H1 (cell line): Measurements from ENCODE around the gene SFN. TPM values are rescaled to one million over a fixed set of nuclear protein-coding genes. Genes with fewer than 3 reads are reported as not detected.

Experiments used
- CTCF ChIA-PET: fragments of 300-600 bp; sonication (Branson Sonifier 250); formaldehyde crosslinking; loops from one replicate; lab custom pipeline; 2021; ENCODE audit not compliant: partially characterized antibody; lab: Charles Lee
- POLR2A ChIA-PET: fragments of 300-600 bp; sonication (Branson Sonifier 250); formaldehyde crosslinking; loops from one replicate; lab custom pipeline; 2021; ENCODE audit warnings: inconsistent platforms; ENCODE audit not compliant: partially characterized antibody; lab: Charles Lee
- DNase-seq, 2 experiments: peaks; one replicate each; pipeline versions ENCODE4 v3.0.0 to v3.0.0-alpha.2; 2010 to 2022; ENCODE audit warnings: low spot score in 2 of 2, low read depth in 1 of 2, mixed read lengths in 1 of 2
- FAIRE-seq: peaks from 2 replicates; lab custom pipeline; 2011; peaks lifted over from hg19 to GRCh38; lab: Jason Lieb, UNC
- H2AFZ ChIP-seq: 2 replicates; pipeline ENCODE4 v1.8.1; 2012; ENCODE audit warnings: low read length, inconsistent platforms
- H2AK5ac ChIP-seq: 2 replicates; pipeline ENCODE4 v1.6.1; 2013; ENCODE audit warnings: low read depth, low read length
- H2BK120ac ChIP-seq: replicated peaks from 2 replicates; pipeline ENCODE3; 2013; ENCODE audit warnings: low read depth, low read length, inconsistent platforms
- H2BK12ac ChIP-seq: 2 replicates; pipeline ENCODE4 v1.6.1; 2013; ENCODE audit warnings: low read depth, low read length
- H2BK15ac ChIP-seq: 2 replicates; pipeline ENCODE4 v1.6.1; 2013; ENCODE audit warnings: low read length
- H2BK20ac ChIP-seq: 2 replicates; pipeline ENCODE4 v1.6.1; 2013; ENCODE audit warnings: low read length
- H2BK5ac ChIP-seq: 2 replicates; pipeline ENCODE4 v1.6.1; 2013; ENCODE audit warnings: low read depth, low read length
- H3K14ac ChIP-seq: 2 replicates; pipeline ENCODE4 v1.6.1; 2013; ENCODE audit warnings: inconsistent platforms; ENCODE audit not compliant: insufficient read length
- H3K18ac ChIP-seq: 2 replicates; pipeline ENCODE4 v1.6.1; 2013; ENCODE audit warnings: low read length; ENCODE audit errors: extremely low read depth
- H3K23ac ChIP-seq: 2 replicates; pipeline ENCODE4 v1.6.1; 2013; ENCODE audit warnings: inconsistent platforms; ENCODE audit not compliant: insufficient read length
- H3K23me2 ChIP-seq: 2 replicates; pipeline ENCODE4 v1.6.1; 2013; ENCODE audit warnings: low read depth, low read length
- H3K27ac ChIP-seq: 2 replicates; pipeline ENCODE4 v1.6.1; 2011; ENCODE audit warnings: low read depth, low read length, inconsistent platforms
- H3K27me3 ChIP-seq, 4 experiments: replicated peaks in 1 of 4; 1 replicate in 1 of 4; 2 replicates in 3 of 4; pipeline versions ENCODE4 v1.6.1 to v1.8.1; 2011 to 2013; ENCODE audit warnings: low read length in 3 of 4, mild to moderate bottlenecking in 3 of 4, inconsistent platforms in 2 of 4, mixed read lengths in 2 of 4, moderate library complexity in 1 of 4; ENCODE audit not compliant: control insufficient read depth in 3 of 4, insufficient read depth in 3 of 4; ENCODE audit errors: extremely low read depth in 1 of 4
- H3K36me3 ChIP-seq, 4 experiments: 2 replicates each; pipeline versions ENCODE4 v1.6.1 to v1.8.1; 2011 to 2013; ENCODE audit warnings: mild to moderate bottlenecking in 4 of 4, low read length in 3 of 4, moderate library complexity in 2 of 4, control low read depth in 1 of 4, inconsistent platforms in 1 of 4; ENCODE audit not compliant: insufficient read depth in 4 of 4, control insufficient read depth in 2 of 4
- H3K4ac ChIP-seq: replicated peaks from 2 replicates; pipeline ENCODE3; 2013; ENCODE audit warnings: low read length, low read depth, mixed read lengths, inconsistent platforms; ENCODE audit not compliant: insufficient read length
- H3K4me1 ChIP-seq, 4 experiments: replicated peaks in 1 of 4; 1 replicate in 1 of 4; 2 replicates in 3 of 4; pipeline versions ENCODE4 v1.6.1 to v1.8.1; 2011 to 2013; ENCODE audit warnings: low read length in 3 of 4, inconsistent platforms in 2 of 4, mixed read lengths in 1 of 4; ENCODE audit not compliant: insufficient read depth in 4 of 4, control insufficient read depth in 3 of 4
- H3K4me2 ChIP-seq, 2 experiments: 2 replicates each; pipeline versions ENCODE4 v1.6.1 to v1.8.1; 2011 to 2013; ENCODE audit warnings: low read depth in 2 of 2, low read length in 2 of 2, control low read depth in 1 of 2, inconsistent platforms in 1 of 2, mild to moderate bottlenecking in 1 of 2; ENCODE audit not compliant: insufficient read depth in 1 of 2
- H3K4me3 ChIP-seq, 4 experiments: fragments of 200-600, 300-600 bp in 1 of 4; sonication (generic), shearing (Covaris generic), sonication (Bioruptor Twin) in 1 of 4; 2 replicates each; pipeline versions ENCODE4 v1.5.1 to v1.8.1; 2011 to 2016; ENCODE audit warnings: low read length in 4 of 4, low read depth in 3 of 4, control low read depth in 2 of 4, inconsistent platforms in 2 of 4, mild to moderate bottlenecking in 2 of 4, mixed read lengths in 1 of 4, moderate library complexity in 1 of 4; ENCODE audit not compliant: insufficient read depth in 2 of 4; ENCODE audit errors: extremely low read depth in 1 of 4
- H3K56ac ChIP-seq: replicated peaks from 2 replicates; pipeline ENCODE3; 2013; ENCODE audit warnings: low read depth, mild to moderate bottlenecking, mixed read lengths, low read length, inconsistent platforms; ENCODE audit not compliant: insufficient read length
- H3K79me1 ChIP-seq: 2 replicates; pipeline ENCODE4 v1.6.1; 2013; ENCODE audit warnings: low read depth, low read length, control low read depth
- H3K79me2 ChIP-seq, 2 experiments: 2 replicates each; pipeline versions ENCODE4 v1.6.1 to v1.8.1; 2012 to 2013; ENCODE audit warnings: low read length in 2 of 2, mild to moderate bottlenecking in 2 of 2, inconsistent platforms in 1 of 2; ENCODE audit not compliant: insufficient read depth in 2 of 2, control insufficient read depth in 1 of 2
- H3K9ac ChIP-seq, 4 experiments: replicated peaks in 1 of 4; 1 replicate in 1 of 4; 2 replicates in 3 of 4; pipeline versions ENCODE4 v1.6.1 to v1.8.1; 2011 to 2013; ENCODE audit warnings: low read depth in 3 of 4, low read length in 3 of 4, control low read depth in 2 of 4, mild to moderate bottlenecking in 2 of 4, moderate library complexity in 2 of 4, inconsistent platforms in 1 of 4; ENCODE audit errors: extremely low read depth in 1 of 4
- H3K9me3 ChIP-seq, 2 experiments: 2 replicates each; pipeline versions ENCODE4 v1.6.1 to v1.8.1; 2012 to 2013; ENCODE audit warnings: mild to moderate bottlenecking in 2 of 2, moderate library complexity in 2 of 2, control low read depth in 1 of 2, inconsistent platforms in 1 of 2, low read depth in 1 of 2, low read length in 1 of 2, mixed read lengths in 1 of 2; ENCODE audit not compliant: insufficient read depth in 2 of 2
- H4K20me1 ChIP-seq, 2 experiments: replicated peaks in 1 of 2; 2 replicates each; pipeline versions ENCODE3 to v1.8.1; 2011 to 2013; ENCODE audit warnings: inconsistent platforms in 2 of 2, low read length in 2 of 2, mild to moderate bottlenecking in 1 of 2; ENCODE audit not compliant: insufficient read depth in 2 of 2, control insufficient read depth in 1 of 2
- H4K5ac ChIP-seq: 2 replicates; pipeline ENCODE4 v1.6.1; 2013; ENCODE audit warnings: low read length, low read depth, mixed read lengths, inconsistent platforms; ENCODE audit not compliant: insufficient read length
- H4K8ac ChIP-seq: 2 replicates; pipeline ENCODE4 v1.8.0; 2013; ENCODE audit warnings: mild to moderate bottlenecking, moderate library complexity, low read length, inconsistent platforms; ENCODE audit not compliant: insufficient read depth; ENCODE audit errors: extremely low read depth
- H4K91ac ChIP-seq: replicated peaks from 2 replicates; pipeline ENCODE3; 2013; ENCODE audit warnings: low read length, mixed read lengths, inconsistent platforms; ENCODE audit not compliant: insufficient read length
- CBX5 ChIP-seq: fragments of 300-800, 300-1000 bp; sonication (generic); IDR thresholded peaks from 2 replicates; pipeline ENCODE4 v1.7.1; 2016; ENCODE audit warnings: antibody characterized with exemption, low read length, low read depth
- EZH2 ChIP-seq: fragments of 200-600 bp; sonication (generic); IDR thresholded peaks from 2 replicates; pipeline ENCODE4 v1.7.1; 2012; ENCODE audit warnings: low read depth, mild to moderate bottlenecking, moderate library complexity, low read length, inconsistent platforms; ENCODE audit not compliant: severe bottlenecking
- KDM1A ChIP-seq: fragments of 200-600, 300-600 bp; sonication (generic); IDR thresholded peaks from 2 replicates; pipeline ENCODE4 v1.7.1; 2016; ENCODE audit warnings: mild to moderate bottlenecking, low read length, borderline replicate concordance
- PHF8 ChIP-seq: fragments of 200-600 bp; sonication (generic); conservative IDR thresholded peaks from 2 replicates; pipeline ENCODE4 v1.7.1; 2012; ENCODE audit warnings: low read depth, mild to moderate bottlenecking, inconsistent platforms, low read length, moderate library complexity
- POLR2AphosphoS5 ChIP-seq: IDR thresholded peaks from 2 replicates; pipeline ENCODE4 v1.6.1; 2011; ENCODE audit warnings: low read depth, low read length
- RAD21 ChIP-seq, 2 experiments: IDR thresholded peaks in 1 of 2; conservative IDR thresholded peaks in 1 of 2; 2 replicates each; pipeline ENCODE4 v1.6.1; 2011; ENCODE audit warnings: low read depth in 2 of 2, low read length in 2 of 2, improper control_type of control experiment in 1 of 2, inconsistent platforms in 1 of 2, mild to moderate bottlenecking in 1 of 2, moderate library complexity in 1 of 2
- RFX5 ChIP-seq: IDR thresholded peaks from 2 replicates; pipeline ENCODE4 v1.6.1; 2011; ENCODE audit warnings: low read depth, low read length, improper control_type of control experiment, borderline replicate concordance
- SIN3A ChIP-seq, 2 experiments: IDR thresholded peaks in 1 of 2; conservative IDR thresholded peaks in 1 of 2; 2 replicates each; pipeline ENCODE4 v1.6.1; 2011 to 2012; ENCODE audit warnings: low read length in 2 of 2, improper control_type of control experiment in 1 of 2, low read depth in 1 of 2, mild to moderate bottlenecking in 1 of 2
- SIRT6 ChIP-seq: IDR thresholded peaks from one replicate; pipeline ENCODE4 v1.7.1; 2012; ENCODE audit warnings: low read length, inconsistent platforms
- SIX5 ChIP-seq: IDR thresholded peaks from 2 replicates; pipeline ENCODE4 v1.6.1; 2011; ENCODE audit warnings: mild to moderate bottlenecking, low read depth, low read length
- SP2 ChIP-seq: IDR thresholded peaks from 2 replicates; pipeline ENCODE4 v1.6.1; 2012; ENCODE audit warnings: mild to moderate bottlenecking, low read length, inconsistent platforms
- TEAD4 ChIP-seq: IDR thresholded peaks from 2 replicates; pipeline ENCODE4 v1.6.1; 2012; ENCODE audit warnings: low read depth, low read length, inconsistent platforms, mixed read lengths
- YY1 ChIP-seq: IDR thresholded peaks from 2 replicates; pipeline ENCODE4 v1.6.1; 2011; ENCODE audit warnings: low read depth, mild to moderate bottlenecking, low read length
- ZNF274 ChIP-seq: IDR thresholded peaks from 2 replicates; pipeline ENCODE4 v1.7.0; 2012; ENCODE audit warnings: low read length, borderline replicate concordance; ENCODE audit errors: extremely low read depth
- WGBS, 2 experiments: shearing (Covaris generic) in 1 of 2; methylation state at CpG; one replicate each; pipeline versions ENCODE4 v1.1.6 to v1.1.7; 2013 to 2015; ENCODE audit warnings: low lambda C conversion rate in 2 of 2, mixed read lengths in 2 of 2, inconsistent platforms in 1 of 2, low coverage in 1 of 2, missing lambda C conversion rate in 1 of 2; ENCODE audit not compliant: insufficient replicate concordance in 2 of 2, insufficient coverage in 1 of 2, insufficient read length in 1 of 2; ENCODE audit errors: extremely low coverage in 1 of 2, missing lambda C conversion rate in 1 of 2; 5-methylcytosine and 5-hydroxymethylcytosine counted together
- polyA plus RNA-seq, 7 experiments: library from polyadenylated mRNA; depleted of rRNA in 3 of 7; stranded (reverse) in 5 of 7; unstranded in 2 of 7; fragments of >200 nt in 5 of 7; fragments of 200-250 nt in 2 of 7; gene quantifications; 1 replicate in 5 of 7; 2 replicates in 1 of 7; 4 replicates in 1 of 7; pipeline versions ENCODE4 v1.2.1 to v1.2.3, GENCODE V29; 2011 to 2013; ENCODE audit warnings: missing spikeins in 2 of 7, mixed read lengths in 2 of 7
- total RNA-seq: library from RNA; stranded (reverse); fragmentation: NEBNext Ultra II Directional; extraction: Animal tissue kit (Norgen Biotek cat#: 25700); gene quantifications from 2 replicates; pipeline ENCODE4 v1.2.1, GENCODE V29; 2021

SFN gene
- total and polyA plus RNA-seq, 2 of the 8 experiments (the other 6 are each of a cell fraction or from before 2014, with no cell fraction given): 3.3 to 3.9 TPM

DNA sequence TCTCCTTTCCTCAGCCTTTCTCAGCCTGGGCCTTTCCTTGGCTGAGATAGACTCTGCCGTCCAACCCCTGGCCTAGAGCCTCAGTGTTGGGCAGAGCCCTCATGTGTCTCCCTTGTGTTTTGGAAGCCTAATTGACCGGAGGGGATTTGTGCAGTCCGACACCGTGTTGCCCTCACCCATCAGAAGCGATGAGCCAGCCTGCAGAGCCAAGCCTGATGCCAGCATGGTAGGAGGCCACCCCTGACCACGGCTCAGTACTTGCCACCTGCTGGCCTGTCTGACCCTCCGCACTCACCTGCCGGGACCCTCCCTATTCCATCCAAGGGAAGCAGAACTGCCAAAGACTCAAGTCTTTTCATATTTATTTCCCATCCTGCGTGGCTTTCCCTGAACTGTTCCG, 9.3 kb upstream of the SFN start:
- FAIRE-seq: no peak
- H3K27ac ChIP-seq: no peak overlapping the region
- H3K9ac ChIP-seq: no peak overlapping the region
- TF ChIP-seq RAD21 (IDR thresholded peaks at IDR 0.05 in 1 of 2, conservative IDR thresholded peaks at IDR 0.05 in 1 of 2; ENCODE audit: low read depth in 2 of 2, low read length in 2 of 2) (no peak), EZH2 (no peak), ZNF274 (no peak), SIRT6 (no peak), SP2 (no peak), PHF8 (no peak), SIN3A (conservative IDR thresholded peaks at IDR 0.05 in 1 of 2, IDR thresholded peaks at IDR 0.05 in 1 of 2; ENCODE audit: low read depth in 1 of 2, low read length in 2 of 2) (no peak), SIX5 (no peak), KDM1A (no peak), RFX5 (no peak), CBX5 (no peak), POLR2AphosphoS5 (no peak), YY1 (no peak), TEAD4 (no peak)

More for the DNA sequence above, 9.3 kb upstream of the SFN start:
- Histone ChIP-seq H3K36me3 (peaks cover 0 to 23% (median 14%) of the 10 kb centered on the region in 4 experiments; a peak in 5 of 8 replicates), H2BK20ac (no peak overlapping the region), H3K23me2 (no peaks in the 10 kb centered on the region), H2BK5ac (no peak overlapping the region; the same call in 1 of the 2 replicates), H2BK15ac (0 out of 2 replicates have a peak overlapping the region, but pooled peaks have one; percentile 61), H2BK120ac (no peak overlapping the region), H2AK5ac (no peak overlapping the region), H3K4me1 (peaks cover 0 to 10% (median 6%) of the 10 kb centered on the region in 4 experiments; a peak in 6 of 7 replicates), H3K23ac (no peak overlapping the region), H2AFZ (no peak overlapping the region), H3K27me3 (no peaks in the 10 kb centered on the region), H3K79me1 (no peaks in the 10 kb centered on the region), H3K56ac (no peak overlapping the region), H3K9me3 (no peaks in the 10 kb centered on the region), H3K18ac (no peak overlapping the region), H4K8ac (no peak overlapping the region), H4K91ac (no peak overlapping the region), H2BK12ac (no peak overlapping the region; the same call in 1 of the 2 replicates), H3K14ac (no peak overlapping the region), H3K79me2 (no peaks in the 10 kb centered on the region), H3K4me2 (no peak overlapping the region), H4K5ac (no peak overlapping the region), H3K4ac (no peak overlapping the region), H3K4me3 (no peak overlapping the region), H4K20me1 (peaks cover 0 to 5% of the 10 kb centered on the region in 2 experiments)
- POLR2A ChIA-PET: no interaction called here
- CTCF ChIA-PET: interaction anchor here (0.8 to 22.8 kb wide), 4 partner anchors 9 to 44 kb away, joined by 3 to 547 read pairs (median 64); partner anchors contain the start of gene GPN2
- 96% methylated on average over 10 of the region's 10 CpGs; no CpG with 5 or more reads in 1 of the 2 experiments for WGBS, 2 experiments
- no peak for DNase-seq
